ENCODE results near the gene GPX6. TPM values are rescaled to one million over a fixed set of nuclear protein-coding genes. Genes with fewer than 3 reads are reported as not detected.

The GPX6 gene
- total and polyA plus RNA-seq, 10 donors = not detected

DNA sequence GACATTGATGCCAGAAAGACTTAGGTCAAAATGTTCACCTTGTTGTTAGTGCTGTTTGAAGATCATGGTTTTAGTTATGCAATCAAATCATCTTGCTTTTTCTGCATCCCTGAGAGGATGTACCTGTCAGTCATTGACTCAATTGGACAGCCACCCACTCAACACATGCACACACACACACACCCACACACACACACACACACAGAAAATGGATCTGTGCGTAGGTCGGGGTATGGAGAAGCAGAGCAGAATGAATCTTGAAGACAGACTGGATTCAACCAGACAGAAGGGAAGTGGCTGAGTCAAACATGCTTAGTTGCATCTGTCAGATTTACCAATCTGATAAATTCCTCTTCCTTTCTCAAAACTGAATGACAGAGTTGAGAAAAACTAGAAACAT lies 53.2 kb downstream of the GPX6 start:
- TF ChIP-seq POLR2AphosphoS5 (IDR thresholded peaks at IDR 0.05) (no peak), POLR2A (IDR thresholded peaks at IDR 0.05) (no peak)
- TF ChIP-seq, protein P1, sequence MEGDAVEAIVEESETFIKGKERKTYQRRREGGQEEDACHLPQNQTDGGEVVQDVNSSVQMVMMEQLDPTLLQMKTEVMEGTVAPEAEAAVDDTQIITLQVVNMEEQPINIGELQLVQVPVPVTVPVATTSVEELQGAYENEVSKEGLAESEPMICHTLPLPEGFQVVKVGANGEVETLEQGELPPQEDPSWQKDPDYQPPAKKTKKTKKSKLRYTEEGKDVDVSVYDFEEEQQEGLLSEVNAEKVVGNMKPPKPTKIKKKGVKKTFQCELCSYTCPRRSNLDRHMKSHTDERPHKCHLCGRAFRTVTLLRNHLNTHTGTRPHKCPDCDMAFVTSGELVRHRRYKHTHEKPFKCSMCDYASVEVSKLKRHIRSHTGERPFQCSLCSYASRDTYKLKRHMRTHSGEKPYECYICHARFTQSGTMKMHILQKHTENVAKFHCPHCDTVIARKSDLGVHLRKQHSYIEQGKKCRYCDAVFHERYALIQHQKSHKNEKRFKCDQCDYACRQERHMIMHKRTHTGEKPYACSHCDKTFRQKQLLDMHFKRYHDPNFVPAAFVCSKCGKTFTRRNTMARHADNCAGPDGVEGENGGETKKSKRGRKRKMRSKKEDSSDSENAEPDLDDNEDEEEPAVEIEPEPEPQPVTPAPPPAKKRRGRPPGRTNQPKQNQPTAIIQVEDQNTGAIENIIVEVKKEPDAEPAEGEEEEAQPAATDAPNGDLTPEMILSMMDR (IDR thresholded peaks at IDR 0.05 in 8 of 11, conservative IDR thresholded peaks at IDR 0.05 in 3 of 11) = no peak
- no peaks in the 10 kb centered on the region for H3K36me3 ChIP-seq
- WGBS, 5 donors = 14 to 38% (median 29%) methylated on average over 2 of the region's 2 CpGs
- H3K9me3 ChIP-seq = no peaks in the 10 kb centered on the region
- H3K27me3 ChIP-seq (replicated peaks in 1 of 7) = peaks cover 0 to 84% (median 16%) of the 10 kb centered on the region in 7 donors
- intact Hi-C loops (cut with DNase I; ENCODE audit: low total_unique reads) = no loop called here
- H3K4me1 ChIP-seq = no peaks in the 10 kb centered on the region
- no peak overlapping the region for H3K27ac ChIP-seq
- DNase-seq = no peak
- H3K4me3 ChIP-seq = no peak overlapping the region

DNA sequence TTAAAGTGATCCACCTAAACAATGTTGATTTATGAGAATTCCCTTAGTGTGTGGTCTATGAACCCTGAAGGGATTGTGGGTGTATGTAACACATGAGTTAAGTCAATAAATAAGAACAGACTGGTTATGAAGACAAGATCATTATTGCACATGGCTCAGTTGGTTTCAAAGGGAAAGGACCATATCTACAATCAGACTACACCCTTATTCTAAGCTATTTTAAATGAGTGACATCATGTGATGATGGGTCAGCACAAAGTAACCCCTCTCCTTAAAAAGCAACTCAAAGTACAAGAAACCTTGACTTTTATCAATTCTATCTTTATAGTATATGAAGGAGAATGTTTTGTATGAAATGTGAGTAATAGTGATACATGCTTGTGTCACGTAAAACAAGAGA lies 57.0 kb downstream of the GPX6 start:
- TF ChIP-seq POLR2AphosphoS5 (IDR thresholded peaks at IDR 0.05) (no peak), POLR2A (IDR thresholded peaks at IDR 0.05) (no peak)
- TF ChIP-seq, protein P1 (IDR thresholded peaks at IDR 0.05 in 8 of 11, conservative IDR thresholded peaks at IDR 0.05 in 3 of 11) = no peak
- no peaks in the 10 kb centered on the region for H3K4me1 ChIP-seq
- DNase-seq = no peak
- no peaks in the 10 kb centered on the region for H3K36me3 ChIP-seq
- intact Hi-C loops (cut with DNase I; ENCODE audit: low total_unique reads) = no loop called here
- H3K4me3 ChIP-seq = no peak overlapping the region
- H3K27me3 ChIP-seq (replicated peaks in 1 of 7) = peaks cover 0 to 80% (median 22%) of the 10 kb centered on the region in 7 donors
- H3K27ac ChIP-seq = no peak overlapping the region
- no peaks in the 10 kb centered on the region for H3K9me3 ChIP-seq
- 67 to 85% (median 80%) methylated on average over 1 of the region's 1 CpG for WGBS, 5 donors

Other genes starting within 250 kb of the GPX6 start
- 10 to 100 TPM; 14.4 to 46.3 (median 26.6) TPM for gene ZSCAN26, start 248.7 kb downstream of the GPX6 start, total RNA-seq
- gene ZSCAN26, start 248.7 kb downstream of the GPX6 start, polyA plus RNA-seq = 10 to 100 TPM in 2 of 3 donors, 1 to 10 TPM in 1; 9.5 to 12.8 (median 12.4) TPM
- gene PGBD1, start 234.2 kb downstream of the GPX6 start, total RNA-seq = 1 to 10 TPM; 2.7 to 7.8 (median 4.5) TPM
- 1 to 10 TPM; 1.6 to 3.1 (median 2.4) TPM for gene PGBD1, start 234.2 kb downstream of the GPX6 start, polyA plus RNA-seq
- 10 to 100 TPM in 1 of 7 donors, 1 to 10 TPM in 6; 2.8 to 13.7 (median 4.2) TPM for gene ZSCAN31, start 179.6 kb downstream of the GPX6 start, total RNA-seq
- 1 to 10 TPM; 1.2 to 2.5 (median 1.7) TPM for gene ZSCAN31, start 179.6 kb downstream of the GPX6 start, polyA plus RNA-seq
- 1 to 10 TPM; 4.9 to 8.4 (median 7.1) TPM for gene ZKSCAN3, start 165.8 kb downstream of the GPX6 start, total RNA-seq
- 1 to 10 TPM; 1.0 to 2.2 (median 1.6) TPM for gene ZKSCAN3, start 165.8 kb downstream of the GPX6 start, polyA plus RNA-seq
- 10 to 100 TPM in 1 of 7 donors, 1 to 10 TPM in 6; 6.6 to 10.3 (median 8.8) TPM for gene ZSCAN12, start 116.0 kb downstream of the GPX6 start, total RNA-seq
- 1 to 10 TPM; 1.8 to 3.1 (median 2.4) TPM for gene ZSCAN12, start 116.0 kb downstream of the GPX6 start, polyA plus RNA-seq
- gene ZSCAN23, start 72.3 kb downstream of the GPX6 start, total RNA-seq = 1 to 10 TPM; 1.4 to 4.6 (median 2.5) TPM
- under 1 TPM in 2 of 3 donors, not detected in 1; 0.14 to 0.32 TPM for gene ZSCAN23, start 72.3 kb downstream of the GPX6 start, polyA plus RNA-seq
- gene GPX5, start 10.1 kb upstream of the GPX6 start, total RNA-seq = not detected
- not detected for gene GPX5, start 10.1 kb upstream of the GPX6 start, polyA plus RNA-seq

All from spleen (tissue), 11 donors.